PC-9 (cell line): ENCODE measurements around the gene FAM120A. TPM values are rescaled to one million over a fixed set of nuclear protein-coding genes. Genes with fewer than 3 reads are reported as not detected.

Source experiments
- BruUV-seq: library from RNA; stranded (reverse); fragments of 400-500 nt; replicated peaks from 2 replicates; lab custom pipeline; 2021; lab: Mats Ljungman, UMichigan
- CTCF ChIA-PET: fragments of 300-600 bp; sonication (Branson Sonifier 250); formaldehyde crosslinking; loops from one replicate; lab custom pipeline; 2022; ENCODE audit warnings: antibody characterized with exemption; lab: Charles Lee
- POLR2A ChIA-PET: fragments of 300-600 bp; sonication (Branson Sonifier 250); formaldehyde crosslinking; loops from one replicate; lab custom pipeline; 2022; ENCODE audit warnings: antibody characterized with exemption; ENCODE audit not compliant: unreplicated experiment; lab: Charles Lee
- DNase-seq, 2 experiments: peaks; one replicate each; pipeline versions ENCODE4 v3.0.0 to v3.0.0-alpha.2; 2015 to 2022; ENCODE audit warnings: mixed read lengths in 1 of 2
- H2AFZ ChIP-seq: fragments of 200-600 bp; sonication (generic); 2 replicates; pipeline ENCODE4 v1.8.1; 2017; ENCODE audit warnings: antibody characterized with exemption
- H3F3A ChIP-seq: fragments of 200-600 bp; sonication (generic); 2 replicates; pipeline ENCODE4 v1.8.1; 2017; ENCODE audit warnings: antibody characterized with exemption, mild to moderate bottlenecking, low read depth; ENCODE audit not compliant: insufficient read depth
- H3K27ac ChIP-seq: fragments of 200-600 bp; sonication (generic); 2 replicates; pipeline ENCODE4 v1.6.1; 2016; ENCODE audit warnings: mixed run types
- H3K27me3 ChIP-seq: fragments of 200-600 bp; sonication (generic); 2 replicates; pipeline ENCODE4 v1.6.1; 2016; ENCODE audit warnings: low read depth, mixed run types; ENCODE audit not compliant: insufficient read depth
- H3K36me3 ChIP-seq: fragments of 200-600 bp; sonication (generic); 2 replicates; pipeline ENCODE4 v1.6.1; 2016; ENCODE audit warnings: low read depth, mixed run types
- H3K4me1 ChIP-seq: fragments of 200-600 bp; sonication (generic); replicated peaks from 2 replicates; pipeline ENCODE4 v1.6.1; 2016; ENCODE audit warnings: mixed run types; ENCODE audit not compliant: insufficient read depth
- H3K4me2 ChIP-seq: fragments of 200-600 bp; sonication (generic); 2 replicates; pipeline ENCODE4 v1.6.1; 2017; ENCODE audit warnings: mixed run types
- H3K4me3 ChIP-seq: fragments of 200-600 bp; sonication (generic); 2 replicates; pipeline ENCODE4 v1.6.1; 2016; ENCODE audit warnings: mixed run types
- H3K79me2 ChIP-seq: fragments of 200-600 bp; sonication (generic); 2 replicates; pipeline ENCODE4 v1.6.1; 2017; ENCODE audit warnings: low read depth, mixed run types
- H3K9me2 ChIP-seq: fragments of 200-600 bp; sonication (generic); 2 replicates; pipeline ENCODE4 v1.8.1; 2017; ENCODE audit warnings: mild to moderate bottlenecking; ENCODE audit not compliant: insufficient read depth
- H3K9me3 ChIP-seq: fragments of 200-600 bp; sonication (generic); 2 replicates; pipeline ENCODE4 v1.8.1; 2016; ENCODE audit warnings: low read depth; ENCODE audit not compliant: insufficient read depth
- H4K20me1 ChIP-seq: fragments of 200-600 bp; sonication (generic); 2 replicates; pipeline ENCODE4 v1.8.1; 2017; ENCODE audit not compliant: insufficient read depth
- CTCF ChIP-seq: fragments of 200-600 bp; sonication (generic); conservative IDR thresholded peaks from 2 replicates; pipeline ENCODE4 v1.6.1; 2017; ENCODE audit warnings: mixed run types, antibody characterized with exemption, mild to moderate bottlenecking, moderate library complexity
- EZH2 ChIP-seq: fragments of 200-600 bp; sonication (generic); IDR thresholded peaks from 2 replicates; pipeline ENCODE4 v1.8.0; 2017; ENCODE audit warnings: antibody characterized with exemption, low read depth
- intact Hi-C: fragments of 100-400 bp; cut with micrococcal nuclease; formaldehyde crosslinking; loops from one replicate; pipeline ENCODE4 v1.10.0; 2022; ENCODE audit not compliant: unreplicated experiment
- total RNA-seq: library from RNA; stranded (reverse); gene quantifications from 2 replicates; pipeline ENCODE4 v1.2.3, GENCODE V29; 2021

The FAM120A gene
- total RNA-seq, 1 experiment from 2014 or later = 171 TPM

- H2AFZ ChIP-seq = no peak overlapping the region
- H3K9me3 ChIP-seq = no peaks in the 10 kb centered on the region
- no peak overlapping the region for H3K4me3 ChIP-seq
- intact Hi-C loops = no loop called here
- peaks cover 11% of the 10 kb centered on the region for H3K36me3 ChIP-seq
- H4K20me1 ChIP-seq = peaks cover 4% of the 10 kb centered on the region; the same call in 1 of the 2 replicates
- peaks cover 58% of the 10 kb centered on the region for H3K79me2 ChIP-seq
- POLR2A ChIA-PET = no interaction called here
- BruUV-seq = no TSS peak
- no peaks in the 10 kb centered on the region for H3K27me3 ChIP-seq
- no peak overlapping the region for H3K4me2 ChIP-seq
- CTCF ChIA-PET = no interaction called here
- DNase-seq = no peak
- H3K27ac ChIP-seq = no peak overlapping the region
- H3K9me2 ChIP-seq = no peaks in the 10 kb centered on the region
- H3K4me1 ChIP-seq = peaks cover 8% of the 10 kb centered on the region; the same call in 1 of the 2 replicates
- TF ChIP-seq CTCF (no peak), EZH2 (no peak)
- no peaks in the 10 kb centered on the region for H3F3A ChIP-seq
Observed at GRCh38 chr9:93488244-93488643, 36.8 kb downstream of the FAM120A start.

- no peaks in the 10 kb centered on the region for H3K27me3 ChIP-seq
- peaks cover 23% of the 10 kb centered on the region; the same call in 1 of the 2 replicates for H3K36me3 ChIP-seq
- ChIA-PET POLR2A (no interaction called here), CTCF (no interaction called here)
- H3F3A ChIP-seq = no peaks in the 10 kb centered on the region
- H3K4me1 ChIP-seq = no peaks in the 10 kb centered on the region
- TF ChIP-seq CTCF (no peak), EZH2 (no peak)
- H3K27ac ChIP-seq = no peak overlapping the region
- no peak overlapping the region for H3K4me3 ChIP-seq
- H2AFZ ChIP-seq = no peak overlapping the region
- peaks cover 41% of the 10 kb centered on the region for H3K79me2 ChIP-seq
- DNase-seq = no peak
- no TSS peak for BruUV-seq
- H3K9me2 ChIP-seq = no peaks in the 10 kb centered on the region
- no peak overlapping the region for H3K4me2 ChIP-seq
- H3K9me3 ChIP-seq = no peaks in the 10 kb centered on the region
- H4K20me1 ChIP-seq = peaks cover 10% of the 10 kb centered on the region; the same call in 1 of the 2 replicates
- intact Hi-C loops = no loop called here
Observed at GRCh38 chr9:93491593-93492232, 40.2 kb downstream of the FAM120A start.

GRCh38 chr9:93492327-93492726 is 40.8 kb downstream of the FAM120A start:
- CTCF ChIA-PET = no interaction called here
- Histone ChIP-seq H3K4me1 (no peaks in the 10 kb centered on the region), H3K4me3 (no peak overlapping the region), H3F3A (no peaks in the 10 kb centered on the region), H3K4me2 (no peak overlapping the region), H4K20me1 (peaks cover 10% of the 10 kb centered on the region; the same call in 1 of the 2 replicates), H3K27me3 (no peaks in the 10 kb centered on the region), H3K79me2 (peaks cover 42% of the 10 kb centered on the region), H3K27ac (no peak overlapping the region), H2AFZ (no peak overlapping the region), H3K9me3 (no peaks in the 10 kb centered on the region), H3K9me2 (no peaks in the 10 kb centered on the region), H3K36me3 (peaks cover 28% of the 10 kb centered on the region)
- TF ChIP-seq CTCF (no peak), EZH2 (no peak)
- no peak for DNase-seq
- no TSS peak for BruUV-seq
- POLR2A ChIA-PET = no interaction called here
- intact Hi-C loops = no loop called here
